HG03025 (cell line): ENCODE data around the gene AFF3.

Source experiments
- ATAC-seq: cut with Tn5 transposase; IDR thresholded peaks from one replicate; pipeline ENCODE4 v1.9.1; 2021; ENCODE audit warnings: mild to moderate bottlenecking, moderate library complexity; ENCODE audit not compliant: unreplicated experiment, low FRiP score

The AFF3 gene

DNA sequence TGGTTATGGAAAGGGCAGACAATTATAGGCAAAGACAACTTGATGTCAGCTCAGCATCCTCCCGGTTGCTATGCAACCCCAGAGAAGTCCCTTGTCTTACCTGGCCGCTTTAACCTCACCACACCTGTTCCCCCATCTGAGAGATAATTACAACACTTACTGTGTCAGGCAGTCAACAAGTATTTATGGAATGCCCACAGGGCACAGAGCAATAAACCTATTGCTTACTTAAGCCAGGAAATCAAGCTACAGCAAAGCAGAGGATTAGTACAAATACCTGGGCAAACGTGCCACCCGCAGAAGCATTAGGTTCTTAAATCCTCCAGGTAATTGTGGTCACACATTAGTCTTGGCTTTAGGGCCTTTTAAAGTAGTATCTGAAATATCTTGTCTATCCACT lies 332.2 kb downstream of the AFF3 start:
- no peak for ATAC-seq

DNA sequence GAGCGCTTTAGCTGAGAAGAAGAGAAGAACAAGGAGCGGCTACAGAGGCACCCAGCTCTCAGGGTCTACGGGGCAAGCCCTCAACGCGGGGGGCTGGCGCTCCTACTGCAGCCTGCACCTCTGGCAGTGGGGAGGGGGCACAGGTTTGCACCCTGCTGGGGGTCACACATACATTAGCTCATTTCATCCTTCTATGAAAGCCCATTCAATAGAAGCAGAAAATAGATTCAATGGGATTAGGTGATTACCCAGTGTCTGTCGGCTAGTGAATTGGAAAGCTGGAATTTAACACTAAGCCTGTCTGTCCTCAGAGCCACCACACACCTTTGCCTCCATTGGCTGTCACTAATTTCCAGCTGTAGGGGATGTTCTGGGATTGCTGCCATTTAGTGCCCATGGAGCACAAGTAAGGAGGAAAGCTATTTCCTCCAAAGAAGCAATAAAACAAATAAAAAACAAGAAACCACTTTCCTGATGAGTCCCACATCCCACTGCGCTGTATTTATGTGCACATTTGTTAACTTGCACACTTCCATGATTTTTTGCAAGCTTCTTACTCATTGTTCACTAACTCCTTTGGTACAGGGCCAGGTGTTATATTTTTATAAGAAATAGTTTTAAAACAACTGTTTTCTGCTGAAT lies 333.0 kb downstream of the AFF3 start:
- ATAC-seq = no peak

DNA sequence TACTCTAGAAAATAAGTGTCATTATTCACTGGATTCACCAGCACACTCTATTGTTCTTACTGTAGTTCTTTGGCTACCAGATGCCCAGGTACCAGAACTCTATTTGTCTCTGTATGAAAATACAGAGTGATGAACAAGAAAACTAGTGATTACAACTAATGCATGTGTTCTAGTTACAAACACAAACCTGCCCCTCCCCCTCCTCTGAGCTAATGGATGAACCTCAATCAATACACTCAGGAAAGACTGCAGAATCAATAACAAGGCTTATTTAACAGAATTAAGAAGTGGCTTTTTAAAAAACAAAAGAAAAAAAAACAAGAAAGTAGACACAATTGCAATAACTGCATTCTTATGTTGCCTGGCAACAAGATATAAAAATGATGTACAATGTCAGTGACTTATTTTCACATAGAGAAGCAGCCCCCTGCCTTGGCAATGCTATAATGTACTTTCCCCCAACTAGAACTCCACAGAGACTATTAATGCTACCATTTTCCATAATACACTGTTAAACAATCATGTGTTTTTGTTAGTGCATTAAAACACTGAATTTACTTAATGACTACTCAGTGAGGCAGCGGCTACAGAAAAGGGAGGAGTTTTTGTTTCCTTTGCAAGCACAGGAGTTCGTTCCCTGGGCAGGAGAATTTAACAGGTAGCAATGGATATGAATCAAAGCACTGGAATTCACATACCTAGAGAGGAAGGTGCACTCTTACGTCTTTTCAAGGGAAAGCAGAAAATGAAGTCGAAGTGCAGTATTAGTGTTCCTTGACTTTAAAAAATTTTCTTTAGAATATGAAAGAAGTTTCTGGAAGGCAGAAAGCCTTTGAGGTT lies 333.8 kb downstream of the AFF3 start:
- ATAC-seq = no peak

DNA sequence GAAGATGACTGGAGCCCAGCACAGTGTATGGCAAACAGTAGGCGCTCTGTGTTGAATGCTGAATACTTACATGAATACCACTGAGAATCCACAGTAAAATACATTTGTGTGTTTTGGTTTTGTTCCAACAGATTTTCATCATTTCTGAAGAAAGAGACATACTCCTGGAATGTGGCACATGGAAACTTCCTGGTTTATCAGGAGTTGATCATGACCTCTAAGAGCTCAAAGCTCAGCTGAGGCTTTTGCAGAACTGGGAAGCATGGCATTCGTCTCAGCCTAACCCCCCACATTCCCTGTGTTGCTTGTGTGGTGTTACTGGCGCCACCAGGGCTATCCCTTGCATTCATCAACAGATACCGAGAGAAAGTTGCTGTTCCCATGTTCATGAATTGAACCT lies 335.6 kb downstream of the AFF3 start:
- no peak for ATAC-seq

DNA sequence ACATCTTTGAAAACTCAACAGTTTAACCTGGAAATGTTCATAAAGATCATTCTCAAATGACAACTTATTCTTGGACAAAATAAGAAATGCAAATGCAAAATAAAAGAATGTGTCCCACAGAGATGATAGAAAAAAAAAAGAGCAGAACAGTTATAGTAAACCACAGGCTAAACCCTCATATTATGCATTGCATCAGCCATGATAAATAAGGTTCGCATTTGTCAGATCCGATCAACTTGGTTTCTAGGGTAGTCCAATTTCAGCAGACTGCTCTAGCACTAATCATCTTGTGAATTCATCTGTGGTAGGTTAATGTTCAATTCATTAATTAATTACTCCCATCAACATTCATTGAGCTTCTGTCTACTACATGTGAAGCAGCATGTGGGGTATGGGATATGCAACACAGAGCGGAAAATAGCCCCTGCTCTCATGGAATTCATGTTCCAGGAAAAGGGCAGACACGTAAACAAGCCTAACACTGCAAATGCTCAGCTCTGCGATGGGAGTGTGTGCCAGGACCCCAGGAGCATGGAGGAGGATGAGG lies 336.4 kb downstream of the AFF3 start:
- no peak for ATAC-seq

DNA sequence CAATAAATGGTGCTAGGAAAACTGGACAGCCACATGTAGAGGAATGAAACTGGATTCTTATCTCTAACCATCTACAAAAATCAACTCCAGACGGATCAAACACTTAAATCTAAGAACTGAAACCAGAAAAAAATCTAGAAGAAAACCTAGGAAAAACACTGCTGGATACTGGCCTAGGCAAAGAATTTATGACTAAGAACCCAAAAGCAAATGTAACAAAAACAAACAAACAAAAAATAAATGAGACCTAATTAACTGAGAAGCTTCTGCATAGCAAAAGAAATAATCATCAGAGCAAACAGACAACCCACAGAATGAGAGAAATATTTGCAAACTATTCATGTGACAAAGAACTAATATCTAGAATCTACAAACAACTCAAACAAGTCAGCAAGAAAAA lies 338.5 kb downstream of the AFF3 start:
- ATAC-seq = no peak

DNA sequence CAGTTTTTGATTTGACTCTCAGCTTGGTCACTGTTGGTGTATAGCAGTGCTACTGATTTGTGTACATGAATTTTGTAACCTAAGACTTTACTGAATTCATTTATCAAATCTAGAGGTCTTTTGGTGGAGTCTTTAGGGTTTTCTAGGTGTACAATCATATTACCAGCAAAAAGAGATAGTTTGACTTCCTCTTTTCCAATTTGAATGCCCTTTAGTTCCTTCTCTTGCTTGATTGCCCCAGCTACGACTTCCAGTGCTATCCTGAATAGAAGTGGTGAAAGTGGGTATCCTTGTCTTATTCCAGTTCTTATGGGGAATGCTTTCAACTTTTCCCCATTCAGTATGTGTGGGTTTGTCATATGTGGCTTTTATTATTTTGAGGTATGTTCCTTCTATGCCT lies 339.7 kb downstream of the AFF3 start:
- no peak for ATAC-seq

DNA sequence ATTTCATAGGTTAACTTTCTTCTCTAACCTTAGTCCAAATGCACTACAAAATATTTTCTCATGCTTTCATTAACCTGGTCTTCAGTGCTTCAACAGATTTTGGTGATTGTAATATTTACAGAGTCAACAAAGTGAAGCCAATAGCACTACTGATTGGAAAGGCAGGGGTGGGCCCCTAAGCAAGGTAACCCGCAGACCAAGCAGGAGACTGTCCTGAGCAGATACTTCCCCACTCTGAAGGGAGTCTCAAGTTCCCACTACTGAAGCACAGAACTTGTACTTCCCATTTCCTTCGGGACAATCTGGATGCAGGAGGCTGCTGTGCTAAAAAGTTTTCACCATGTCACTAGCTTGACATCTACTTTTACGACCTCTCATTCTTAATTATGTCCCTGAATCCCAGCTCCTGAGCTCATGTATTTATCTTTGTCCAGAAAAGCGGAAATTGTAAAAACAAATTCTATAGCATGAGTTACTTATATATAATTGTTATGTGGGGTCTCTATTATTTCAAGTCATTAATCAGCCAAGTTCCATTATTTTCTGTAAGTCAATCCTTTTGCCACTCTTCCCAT lies 341.0 kb downstream of the AFF3 start:
- no peak for ATAC-seq

DNA sequence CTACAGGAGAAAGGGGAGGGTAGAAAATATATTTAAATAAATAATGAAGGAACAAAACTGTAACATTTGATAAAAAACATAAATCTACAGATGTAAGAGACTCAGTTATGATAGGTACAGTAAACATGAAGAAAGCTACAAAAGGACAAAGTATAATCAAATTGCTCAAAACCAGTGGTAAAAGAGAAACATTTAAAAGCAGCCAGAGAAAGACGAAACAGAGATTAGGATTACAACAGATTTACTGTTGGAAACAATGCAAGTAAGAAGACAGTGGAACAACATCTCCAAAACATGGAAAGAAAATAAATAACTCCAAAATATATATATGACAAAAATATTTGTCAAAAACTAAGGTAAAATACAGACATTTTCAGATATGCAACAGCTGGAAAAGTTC lies 344.9 kb downstream of the AFF3 start:
- ATAC-seq = no peak

DNA sequence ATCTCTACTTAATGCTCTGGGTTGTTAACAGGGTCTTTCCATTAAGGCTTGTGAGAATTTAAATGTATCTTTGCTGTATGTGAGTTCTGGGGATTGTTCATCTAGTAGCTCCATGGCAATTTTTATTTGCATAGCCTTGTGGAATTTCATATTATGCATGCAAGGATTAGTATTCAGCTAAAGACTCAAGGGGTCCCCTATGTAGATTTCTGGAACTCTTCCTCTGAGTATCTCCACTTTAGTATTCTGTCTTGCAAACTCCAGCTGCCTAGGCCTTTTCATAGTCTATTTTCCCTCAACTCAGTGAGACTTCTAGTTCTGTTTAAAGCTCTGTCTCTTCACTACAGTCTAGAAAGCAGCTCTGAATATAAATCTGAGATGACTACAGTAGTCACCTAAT lies 348.0 kb downstream of the AFF3 start:
- ATAC-seq = no peak

DNA sequence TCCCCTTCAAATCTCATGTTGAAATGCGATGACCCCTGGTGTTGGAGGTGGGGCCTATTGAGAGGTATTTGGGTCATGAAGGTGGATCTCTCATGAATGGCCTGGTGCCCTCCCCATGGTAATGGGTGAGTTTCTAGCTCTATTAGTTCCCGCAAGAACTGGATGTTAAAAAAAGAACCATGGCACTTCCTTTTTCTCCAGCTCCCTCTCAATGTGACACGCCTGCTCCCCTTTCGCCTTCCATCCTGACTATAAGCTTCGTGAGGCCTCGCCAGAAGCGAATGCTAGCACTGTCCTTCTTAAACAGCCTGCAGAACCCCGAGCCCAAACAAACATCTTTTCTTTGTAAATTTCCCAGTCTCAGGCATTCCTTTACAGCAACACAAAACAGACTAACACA lies 349.4 kb downstream of the AFF3 start:
- no peak for ATAC-seq

DNA sequence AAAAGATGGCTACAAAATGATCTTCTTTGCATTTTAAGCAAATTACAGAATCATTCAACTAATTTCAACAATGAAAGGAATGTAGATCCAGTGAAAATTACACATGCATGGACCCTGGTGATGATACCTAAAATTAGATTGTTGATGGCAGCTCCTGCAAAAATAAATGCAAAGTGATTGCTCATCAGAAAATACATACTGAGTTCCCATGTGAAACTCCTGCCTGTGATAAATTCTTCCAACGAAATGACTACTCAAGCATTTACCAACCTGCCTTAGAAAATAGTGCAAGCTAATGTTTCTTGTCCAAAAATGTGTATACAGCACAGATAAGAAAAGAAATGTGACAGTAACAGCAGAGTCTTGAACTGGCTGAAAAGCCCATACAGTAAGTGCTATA lies 352.5 kb downstream of the AFF3 start:
- ATAC-seq = no peak

DNA sequence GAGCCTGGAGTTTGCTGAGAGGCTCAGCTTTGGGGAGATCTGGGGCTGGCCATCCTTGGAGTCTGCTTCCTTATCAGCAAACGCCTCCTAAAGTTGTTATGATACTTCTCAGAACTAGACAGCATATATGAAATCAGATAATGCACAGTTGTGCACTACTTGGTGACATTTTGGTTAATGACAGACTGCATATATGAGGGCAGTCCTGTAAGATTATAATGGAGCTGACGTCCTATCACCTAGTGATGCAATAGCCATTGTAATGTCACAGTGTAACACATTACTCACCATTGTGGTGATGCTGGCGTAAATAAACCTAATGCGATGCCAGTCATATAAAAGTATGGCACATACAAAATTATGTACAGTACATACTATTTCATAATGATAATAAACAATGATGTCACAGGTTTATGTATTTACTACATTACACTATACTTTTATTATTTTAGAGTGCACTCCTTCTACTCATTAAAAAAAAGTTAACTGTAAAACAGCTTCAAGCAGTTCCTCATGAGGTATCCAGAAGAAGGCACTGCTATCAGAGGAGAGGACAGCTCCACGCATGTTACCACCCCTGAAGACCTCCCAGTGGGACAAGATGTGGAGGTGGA lies 354.5 kb downstream of the AFF3 start:
- no peak for ATAC-seq

DNA sequence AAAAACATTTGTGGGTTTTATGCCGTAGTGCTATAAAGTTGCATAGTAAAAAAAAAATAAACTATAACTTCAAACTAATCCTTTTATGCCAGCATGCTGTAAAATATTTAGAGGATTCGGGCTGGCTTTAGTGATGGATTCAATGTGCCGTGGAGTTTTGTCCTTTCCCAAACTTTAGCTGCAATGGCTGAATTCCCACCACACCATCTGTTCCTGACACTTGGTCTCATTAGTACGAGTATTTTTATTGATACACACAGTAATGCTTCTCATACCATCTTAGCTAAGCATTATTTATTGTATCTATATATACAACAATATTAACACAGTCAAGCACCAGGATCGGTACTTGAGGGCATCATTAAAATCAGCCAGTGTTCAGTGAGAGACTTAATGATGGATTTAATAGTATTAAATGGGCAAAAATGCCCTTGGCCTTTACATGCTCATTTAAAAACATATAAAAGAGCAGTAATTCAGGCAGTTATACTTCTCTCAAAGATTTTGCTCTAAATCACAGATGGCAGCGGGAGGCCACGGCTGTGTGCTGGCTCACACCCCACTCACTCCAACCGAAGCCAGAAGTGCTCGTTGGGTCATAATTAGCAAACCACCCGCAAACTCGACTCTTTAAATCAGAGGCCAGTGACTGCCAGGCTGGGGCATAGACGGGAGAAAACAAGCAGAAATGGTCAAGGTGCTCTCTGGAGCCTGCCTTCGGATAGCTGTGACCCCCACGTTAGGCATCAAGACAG lies 355.6 kb downstream of the AFF3 start:
- no peak for ATAC-seq

DNA sequence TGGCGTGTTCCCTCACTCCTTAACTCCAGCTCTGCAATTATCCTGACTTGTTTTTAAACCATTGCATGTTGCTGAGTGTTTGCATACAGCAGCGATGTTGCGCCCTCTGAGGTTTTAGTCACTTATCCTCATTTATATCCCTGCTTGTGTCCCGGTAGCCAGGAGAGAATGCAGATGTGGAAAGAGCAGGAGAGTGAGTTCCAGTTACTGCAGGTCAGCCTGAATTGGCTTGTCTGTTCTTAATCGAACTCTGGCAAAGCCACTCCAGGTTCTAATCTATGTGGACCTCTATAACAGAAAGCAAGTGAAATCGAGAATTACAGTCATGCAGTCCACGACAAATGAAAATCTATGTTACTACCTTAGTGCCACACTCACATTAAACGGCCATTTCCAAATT lies 357.4 kb downstream of the AFF3 start:
- no peak for ATAC-seq

DNA sequence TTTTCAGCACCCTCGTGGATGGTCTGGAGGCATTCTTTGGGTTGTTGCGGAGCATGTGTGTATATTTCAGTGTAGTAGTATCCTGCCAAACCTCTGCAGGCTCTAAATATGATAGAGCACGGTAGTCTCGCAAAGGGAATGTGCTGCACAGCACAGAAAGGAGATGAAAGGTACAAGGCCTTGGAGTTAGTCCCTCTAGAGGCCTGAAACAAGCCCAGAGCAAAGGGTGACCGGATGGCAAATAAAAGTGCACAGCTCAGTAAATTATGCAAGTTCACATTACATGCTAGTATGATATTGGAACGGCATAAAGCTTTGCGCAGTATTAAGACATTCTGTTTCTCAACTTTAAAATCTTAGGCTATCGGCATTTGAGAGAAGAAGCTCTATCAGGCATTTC lies 358.1 kb downstream of the AFF3 start:
- ATAC-seq = no peak

DNA sequence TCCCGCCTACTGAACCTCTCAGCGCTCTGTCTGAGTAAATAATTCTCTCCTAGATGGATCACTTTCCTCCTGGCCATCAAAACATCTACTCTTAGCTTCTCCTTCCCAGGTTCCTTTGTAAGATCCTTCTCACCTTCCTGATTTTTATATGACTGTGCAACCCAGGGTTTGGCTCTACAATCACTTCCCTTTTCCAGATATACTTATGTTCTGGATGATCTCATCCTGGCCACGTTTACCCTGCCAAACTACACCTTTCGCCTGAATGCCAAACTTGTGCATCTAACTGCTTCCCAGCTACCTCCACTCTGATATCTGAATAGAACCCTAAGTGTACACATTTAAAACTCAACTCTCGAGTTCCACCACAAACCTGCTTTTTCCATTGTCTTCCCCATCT lies 362.1 kb downstream of the AFF3 start:
- no peak for ATAC-seq

DNA sequence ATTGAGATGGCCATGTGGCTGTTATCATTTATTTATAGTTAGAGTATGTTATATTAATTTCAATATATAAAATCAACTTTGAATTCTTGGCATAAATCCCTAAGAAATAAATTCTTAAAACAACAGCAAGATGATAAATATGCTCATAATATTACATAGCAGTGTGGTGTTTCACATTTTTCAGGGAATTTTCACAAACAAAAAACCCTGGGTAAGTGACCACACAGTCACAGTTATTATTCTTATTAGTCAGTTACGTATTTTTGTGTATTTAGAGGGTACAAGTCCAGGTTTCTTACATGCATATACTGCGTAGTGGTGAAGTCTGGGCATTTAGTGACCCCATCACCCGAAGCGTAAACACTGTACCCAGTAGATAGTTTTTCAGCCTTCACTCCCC lies 363.1 kb downstream of the AFF3 start:
- ATAC-seq = no peak

DNA sequence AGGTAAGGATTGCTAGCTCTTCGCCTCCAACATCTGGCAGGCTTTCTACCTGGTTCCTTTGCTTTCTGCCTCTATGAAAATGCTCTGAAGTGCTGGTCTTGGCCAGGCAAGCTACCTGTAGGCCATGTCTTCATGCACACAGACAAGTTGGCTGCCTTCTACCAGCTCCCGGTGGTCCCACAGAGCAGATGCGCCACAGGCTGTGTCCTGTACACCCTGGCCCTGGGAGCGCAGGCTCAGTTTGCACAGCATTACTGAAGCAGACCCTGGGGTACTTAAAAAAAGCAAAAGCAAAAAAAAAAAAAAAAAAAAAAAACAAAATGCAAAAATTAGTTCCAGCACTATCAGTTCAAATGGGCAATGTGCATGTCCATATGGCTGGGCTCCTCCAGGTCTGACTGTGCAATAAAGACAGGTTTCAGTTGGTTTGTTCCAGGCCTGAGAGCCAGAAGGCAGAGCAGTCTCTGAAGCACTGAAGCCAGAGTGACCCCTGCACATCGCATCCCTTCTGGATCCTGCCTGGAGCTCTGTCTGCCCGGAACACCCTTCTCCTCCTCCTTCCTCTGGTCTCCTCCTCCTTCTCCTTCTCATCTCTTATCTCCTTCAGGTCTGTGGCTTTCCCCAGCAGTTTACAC lies 364.6 kb downstream of the AFF3 start:
- no peak for ATAC-seq
